Loucy (cell line): Measurements from ENCODE around the gene S100A12.

Experiments used
- EZH2phosphoT487 ChIP-seq: fragments of 200-600 bp; IDR thresholded peaks from 2 replicates; pipeline ENCODE4 v1.6.1; 2018; ENCODE audit warnings: antibody characterized with exemption, mild to moderate bottlenecking, moderate library complexity, borderline replicate concordance
- TF ChIP-seq, protein P1 (sequence below): fragments of 200-600 bp; sonication (generic); conservative IDR thresholded peaks from 2 replicates; pipeline ENCODE4 v1.5.1; 2014; ENCODE audit warnings: mild to moderate bottlenecking, antibody characterized with exemption, low read length

DNA sequence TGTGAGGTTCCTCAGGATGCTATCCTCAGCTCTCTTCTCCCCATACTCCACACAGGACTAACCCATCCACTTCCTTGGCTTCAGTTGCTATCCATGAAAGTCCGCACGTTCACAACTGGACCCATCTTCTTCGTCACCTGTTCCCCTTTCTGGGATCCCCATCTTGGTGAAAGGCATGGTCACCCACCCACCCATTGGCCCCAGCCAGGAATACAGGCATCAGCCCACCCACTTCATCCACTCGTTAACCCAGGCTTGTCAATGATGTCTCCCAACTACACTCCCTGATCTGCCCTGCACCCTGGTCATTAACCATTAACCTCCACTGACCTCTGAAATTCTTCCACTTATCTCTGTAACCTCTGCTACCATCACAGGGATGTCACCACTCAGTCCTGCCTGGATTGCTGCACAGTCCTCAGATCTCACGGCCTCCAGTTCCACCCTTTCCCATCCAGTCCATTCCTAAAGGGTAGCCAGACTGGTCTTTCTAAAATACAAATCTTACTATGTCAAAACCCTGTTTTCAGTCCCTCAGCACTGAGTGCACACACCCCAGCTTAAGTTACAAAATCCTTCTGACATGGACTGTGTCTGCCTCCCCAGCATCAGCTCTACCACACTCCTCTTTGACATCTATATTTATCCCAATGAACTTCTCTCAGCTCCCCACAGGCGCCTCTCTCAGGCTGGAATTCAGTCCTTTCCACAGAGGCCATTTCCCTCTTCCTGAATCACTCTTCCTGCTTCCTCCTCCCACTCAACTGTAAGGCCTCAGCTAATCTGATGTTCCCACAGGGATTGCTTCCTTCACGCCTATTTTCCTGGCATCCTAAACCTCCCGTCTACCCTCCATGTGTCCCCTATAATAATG is 37.2 kb downstream of the S100A12 start:
- TF ChIP-seq, protein P1, sequence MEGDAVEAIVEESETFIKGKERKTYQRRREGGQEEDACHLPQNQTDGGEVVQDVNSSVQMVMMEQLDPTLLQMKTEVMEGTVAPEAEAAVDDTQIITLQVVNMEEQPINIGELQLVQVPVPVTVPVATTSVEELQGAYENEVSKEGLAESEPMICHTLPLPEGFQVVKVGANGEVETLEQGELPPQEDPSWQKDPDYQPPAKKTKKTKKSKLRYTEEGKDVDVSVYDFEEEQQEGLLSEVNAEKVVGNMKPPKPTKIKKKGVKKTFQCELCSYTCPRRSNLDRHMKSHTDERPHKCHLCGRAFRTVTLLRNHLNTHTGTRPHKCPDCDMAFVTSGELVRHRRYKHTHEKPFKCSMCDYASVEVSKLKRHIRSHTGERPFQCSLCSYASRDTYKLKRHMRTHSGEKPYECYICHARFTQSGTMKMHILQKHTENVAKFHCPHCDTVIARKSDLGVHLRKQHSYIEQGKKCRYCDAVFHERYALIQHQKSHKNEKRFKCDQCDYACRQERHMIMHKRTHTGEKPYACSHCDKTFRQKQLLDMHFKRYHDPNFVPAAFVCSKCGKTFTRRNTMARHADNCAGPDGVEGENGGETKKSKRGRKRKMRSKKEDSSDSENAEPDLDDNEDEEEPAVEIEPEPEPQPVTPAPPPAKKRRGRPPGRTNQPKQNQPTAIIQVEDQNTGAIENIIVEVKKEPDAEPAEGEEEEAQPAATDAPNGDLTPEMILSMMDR, result no peak
- TF ChIP-seq EZH2phosphoT487, result no peak
